HepG2 (cell line): ENCODE results near the gene RIPOR3. TPM values are rescaled to one million over a fixed set of nuclear protein-coding genes. Genes with fewer than 3 reads are reported as not detected.

Experiments used
- CBFB ChIP-seq: sonication (generic); formaldehyde crosslinking; IDR thresholded peaks from 2 replicates; pipeline ENCODE4 v1.4.0; 2020; ENCODE audit warnings: missing genetic modification reagents
- HHEX ChIP-seq: IDR thresholded peaks from 2 replicates; pipeline ENCODE4 v1.6.1; 2016; ENCODE audit warnings: control low read depth
- KMT2A ChIP-seq: sonication (generic); formaldehyde crosslinking; IDR thresholded peaks from 2 replicates; pipeline ENCODE4 v1.4.0; 2020; ENCODE audit warnings: missing genetic modification reagents
- MAFF ChIP-seq: IDR thresholded peaks from 2 replicates; pipeline ENCODE4 v1.6.1; 2011; ENCODE audit warnings: low read depth, low read length, improper control_type of control experiment
- MEF2D ChIP-seq: sonication (generic); formaldehyde crosslinking; IDR thresholded peaks from 2 replicates; pipeline ENCODE4 v1.5.1; 2020; ENCODE audit warnings: mild to moderate bottlenecking, missing genetic modification reagents
- MIER2 ChIP-seq: IDR thresholded peaks from 2 replicates; pipeline ENCODE4 v1.6.1; 2016; ENCODE audit warnings: missing biosample characterization, missing genetic modification reagents
- RAD21 ChIP-seq: fragments of 450-650 bp; formaldehyde crosslinking; IDR thresholded peaks from 2 replicates; pipeline ENCODE4 v1.5.0; 2020; ENCODE audit warnings: mild to moderate bottlenecking
- SAP130 ChIP-seq: IDR thresholded peaks from 2 replicates; pipeline ENCODE4 v1.6.1; 2016; ENCODE audit warnings: low read depth
- TCF12 ChIP-seq, 2 experiments: fragments of 450-650 bp in 1 of 2; sonication (generic) in 1 of 2; formaldehyde crosslinking in 1 of 2; IDR thresholded peaks; 2 replicates each; pipeline versions ENCODE4 v1.6.1 to v1.8.0; 2017 to 2022; ENCODE audit warnings: antibody characterized with exemption in 1 of 2, mild to moderate bottlenecking in 1 of 2, missing genetic modification reagents in 1 of 2, moderate library complexity in 1 of 2
- TEAD3 ChIP-seq: optimal IDR thresholded peaks from 2 replicates; pipeline ENCODE3; 2016; ENCODE audit warnings: borderline replicate concordance
- TGIF2 ChIP-seq: IDR thresholded peaks from 2 replicates; pipeline ENCODE4 v1.6.1; 2016; ENCODE audit warnings: control low read depth, missing compliant biosample characterization
- ZBTB8A ChIP-seq: sonication (generic); formaldehyde crosslinking; IDR thresholded peaks from 2 replicates; pipeline ENCODE4 v1.4.0; 2020; ENCODE audit warnings: mild to moderate bottlenecking, low read depth, missing genetic modification reagents, borderline replicate concordance
- ZNF143 ChIP-seq: sonication (generic); formaldehyde crosslinking; IDR thresholded peaks from 2 replicates; pipeline ENCODE4 v1.4.0; 2020; ENCODE audit warnings: missing genetic modification reagents
- ZNF331 ChIP-seq: sonication (generic); formaldehyde crosslinking; IDR thresholded peaks from 2 replicates; pipeline ENCODE4 v1.4.0; 2020; ENCODE audit warnings: missing genetic modification reagents
- ZNF607 ChIP-seq: sonication (generic); formaldehyde crosslinking; IDR thresholded peaks from 2 replicates; pipeline ENCODE4 v1.5.1; 2020; ENCODE audit warnings: missing genetic modification reagents, mild to moderate bottlenecking, borderline replicate concordance
- ZNF644 ChIP-seq: IDR thresholded peaks from 2 replicates; pipeline ENCODE4 v1.6.1; 2016; ENCODE audit warnings: low read depth
- ZNF780A ChIP-seq: sonication (generic); formaldehyde crosslinking; IDR thresholded peaks from 2 replicates; pipeline ENCODE4 v1.8.0; 2022; ENCODE audit warnings: mild to moderate bottlenecking, missing genetic modification reagents, moderate library complexity
- ZNF839 ChIP-seq: sonication (generic); formaldehyde crosslinking; IDR thresholded peaks from 2 replicates; pipeline ENCODE4 v1.4.0; 2020; ENCODE audit warnings: missing genetic modification reagents, mild to moderate bottlenecking, borderline replicate concordance
- polyA plus RNA-seq, 8 experiments: library from polyadenylated mRNA; depleted of rRNA in 3 of 8; stranded (reverse) in 7 of 8; unstranded in 1 of 8; fragments of >200 nt; fragmentation: Illumina TruSeq in 4 of 8; extraction: Trizol in 4 of 8; gene quantifications; 2 replicates each; pipeline versions ENCODE4 v1.2.1 to v1.2.3, GENCODE V29; 2011 to 2016; ENCODE audit warnings: low read depth in 4 of 8, missing spikeins in 1 of 8, mixed read lengths in 1 of 8; ENCODE audit not compliant: insufficient read depth in 1 of 8
- total RNA-seq, 5 experiments: library from RNA; depleted of rRNA; stranded (reverse); fragments of >200 nt; fragmentation: Illumina TruSeq; extraction: Trizol; gene quantifications; 2 replicates each; pipeline ENCODE4 v1.2.3, GENCODE V29; 2016; ENCODE audit warnings: low read depth in 1 of 5
- TF ChIP-seq, protein P1 (sequence below): sonication (generic); formaldehyde crosslinking; IDR thresholded peaks from 2 replicates; pipeline ENCODE4 v1.5.1; 2020; ENCODE audit warnings: missing genetic modification reagents, mild to moderate bottlenecking, borderline replicate concordance
- TF ChIP-seq, protein P2 (sequence below): sonication (generic); formaldehyde crosslinking; conservative IDR thresholded peaks from 2 replicates; pipeline ENCODE4 v1.4.0; 2020; ENCODE audit warnings: missing genetic modification reagents
- TF ChIP-seq, protein P3 (sequence below): sonication (generic); formaldehyde crosslinking; IDR thresholded peaks from 2 replicates; pipeline ENCODE4 v1.5.1; 2020; ENCODE audit warnings: missing genetic modification reagents, mild to moderate bottlenecking, borderline replicate concordance
- TF ChIP-seq, protein P4 (sequence below): sonication (generic); formaldehyde crosslinking; IDR thresholded peaks from 2 replicates; pipeline ENCODE4 v1.4.0; 2020; ENCODE audit warnings: mild to moderate bottlenecking, missing genetic modification reagents
- TF ChIP-seq, protein P5 (sequence below): sonication (generic); IDR thresholded peaks from 2 replicates; pipeline ENCODE4 v1.6.1; 2016; ENCODE audit warnings: low read depth, borderline replicate concordance

RIPOR3 gene
- total and polyA plus RNA-seq, 2 of the 13 experiments (the other 11 are each of a cell fraction or from before 2014, with no cell fraction given), result 0.18 TPM; not detected in 1

DNA sequence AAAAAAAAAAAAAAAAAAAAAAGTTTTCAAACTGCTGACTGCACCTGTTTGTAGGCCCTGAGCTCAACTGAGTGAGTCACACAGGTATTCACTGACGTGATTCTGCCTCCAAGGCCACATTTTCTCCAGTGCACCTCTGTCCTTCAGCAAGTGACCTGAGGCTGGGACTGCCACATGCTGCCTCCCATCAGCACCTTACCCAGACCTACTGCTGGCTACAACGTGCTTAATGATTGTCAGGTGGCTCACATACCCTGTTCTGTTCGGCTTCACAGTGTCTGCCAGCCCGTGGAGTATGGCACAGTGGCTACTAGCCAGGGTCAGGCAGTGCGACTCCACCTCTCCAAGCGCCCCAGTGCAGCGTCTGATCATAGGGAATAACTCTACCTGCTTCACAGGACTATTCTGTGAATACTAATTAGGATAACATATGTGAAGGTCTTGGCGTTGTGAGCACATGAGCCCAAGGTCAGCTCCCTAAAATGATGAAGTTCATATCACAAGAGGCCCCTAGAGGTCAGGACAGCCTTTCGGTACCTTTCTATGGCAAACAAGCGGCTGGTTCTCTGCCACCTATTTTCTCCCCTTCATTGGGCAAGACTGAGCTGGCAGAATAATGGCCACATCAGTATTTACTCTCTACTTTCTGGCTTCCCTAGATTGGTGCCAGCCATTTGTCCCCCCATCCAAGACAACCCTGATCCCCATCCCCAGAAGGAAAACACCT is 28.1 kb downstream of the RIPOR3 start (continued):
- TF ChIP-seq, protein P1, sequence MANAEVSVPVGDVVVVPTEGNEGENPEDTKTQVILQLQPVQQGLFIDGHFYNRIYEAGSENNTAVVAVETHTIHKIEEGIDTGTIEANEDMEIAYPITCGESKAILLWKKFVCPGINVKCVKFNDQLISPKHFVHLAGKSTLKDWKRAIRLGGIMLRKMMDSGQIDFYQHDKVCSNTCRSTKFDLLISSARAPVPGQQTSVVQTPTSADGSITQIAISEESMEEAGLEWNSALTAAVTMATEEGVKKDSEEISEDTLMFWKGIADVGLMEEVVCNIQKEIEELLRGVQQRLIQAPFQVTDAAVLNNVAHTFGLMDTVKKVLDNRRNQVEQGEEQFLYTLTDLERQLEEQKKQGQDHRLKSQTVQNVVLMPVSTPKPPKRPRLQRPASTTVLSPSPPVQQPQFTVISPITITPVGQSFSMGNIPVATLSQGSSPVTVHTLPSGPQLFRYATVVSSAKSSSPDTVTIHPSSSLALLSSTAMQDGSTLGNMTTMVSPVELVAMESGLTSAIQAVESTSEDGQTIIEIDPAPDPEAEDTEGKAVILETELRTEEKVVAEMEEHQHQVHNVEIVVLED, result no peak
- TF ChIP-seq ZNF331 (CRISPR knock-in tag) (no peak), ZNF780A (no peak), CBFB (CRISPR knock-in tag) (no peak), ZNF644 (CRISPR knock-in tag) (no peak), KMT2A (CRISPR knock-in tag) (0 out of 2 replicates have a peak, but pooled peaks have one; percentile 21), HHEX (CRISPR knock-in tag) (no peak), RAD21 (peak; percentile 87), MEF2D (CRISPR knock-in tag) (0 out of 2 replicates have a peak, but pooled peaks have one; percentile 49), TEAD3 (peak; percentile 60), ZNF607 (CRISPR knock-in tag) (peak; percentile 86), MAFF (no peak), ZNF143 (no peak), TCF12 (IDR thresholded peaks at IDR 0.05) (no peak), TCF12 (CRISPR knock-in tag; IDR thresholded peaks at IDR 0.05) (no peak), TGIF2 (CRISPR knock-in tag) (0 out of 2 replicates have a peak, but pooled peaks have one; percentile 36), SAP130 (CRISPR knock-in tag) (peak; percentile 50), ZNF839 (CRISPR knock-in tag) (peak; percentile 77; the same call in 1 of the 2 replicates), ZBTB8A (no peak), MIER2 (CRISPR knock-in tag) (no peak)
- TF ChIP-seq, protein P2, sequence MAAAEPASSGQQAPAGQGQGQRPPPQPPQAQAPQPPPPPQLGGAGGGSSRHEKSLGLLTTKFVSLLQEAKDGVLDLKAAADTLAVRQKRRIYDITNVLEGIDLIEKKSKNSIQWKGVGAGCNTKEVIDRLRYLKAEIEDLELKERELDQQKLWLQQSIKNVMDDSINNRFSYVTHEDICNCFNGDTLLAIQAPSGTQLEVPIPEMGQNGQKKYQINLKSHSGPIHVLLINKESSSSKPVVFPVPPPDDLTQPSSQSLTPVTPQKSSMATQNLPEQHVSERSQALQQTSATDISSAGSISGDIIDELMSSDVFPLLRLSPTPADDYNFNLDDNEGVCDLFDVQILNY (CRISPR knock-in tag), result no peak
- TF ChIP-seq, protein P3, sequence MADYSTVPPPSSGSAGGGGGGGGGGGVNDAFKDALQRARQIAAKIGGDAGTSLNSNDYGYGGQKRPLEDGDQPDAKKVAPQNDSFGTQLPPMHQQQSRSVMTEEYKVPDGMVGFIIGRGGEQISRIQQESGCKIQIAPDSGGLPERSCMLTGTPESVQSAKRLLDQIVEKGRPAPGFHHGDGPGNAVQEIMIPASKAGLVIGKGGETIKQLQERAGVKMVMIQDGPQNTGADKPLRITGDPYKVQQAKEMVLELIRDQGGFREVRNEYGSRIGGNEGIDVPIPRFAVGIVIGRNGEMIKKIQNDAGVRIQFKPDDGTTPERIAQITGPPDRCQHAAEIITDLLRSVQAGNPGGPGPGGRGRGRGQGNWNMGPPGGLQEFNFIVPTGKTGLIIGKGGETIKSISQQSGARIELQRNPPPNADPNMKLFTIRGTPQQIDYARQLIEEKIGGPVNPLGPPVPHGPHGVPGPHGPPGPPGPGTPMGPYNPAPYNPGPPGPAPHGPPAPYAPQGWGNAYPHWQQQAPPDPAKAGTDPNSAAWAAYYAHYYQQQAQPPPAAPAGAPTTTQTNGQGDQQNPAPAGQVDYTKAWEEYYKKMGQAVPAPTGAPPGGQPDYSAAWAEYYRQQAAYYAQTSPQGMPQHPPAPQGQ (CRISPR knock-in tag), result no peak
- TF ChIP-seq, protein P4, sequence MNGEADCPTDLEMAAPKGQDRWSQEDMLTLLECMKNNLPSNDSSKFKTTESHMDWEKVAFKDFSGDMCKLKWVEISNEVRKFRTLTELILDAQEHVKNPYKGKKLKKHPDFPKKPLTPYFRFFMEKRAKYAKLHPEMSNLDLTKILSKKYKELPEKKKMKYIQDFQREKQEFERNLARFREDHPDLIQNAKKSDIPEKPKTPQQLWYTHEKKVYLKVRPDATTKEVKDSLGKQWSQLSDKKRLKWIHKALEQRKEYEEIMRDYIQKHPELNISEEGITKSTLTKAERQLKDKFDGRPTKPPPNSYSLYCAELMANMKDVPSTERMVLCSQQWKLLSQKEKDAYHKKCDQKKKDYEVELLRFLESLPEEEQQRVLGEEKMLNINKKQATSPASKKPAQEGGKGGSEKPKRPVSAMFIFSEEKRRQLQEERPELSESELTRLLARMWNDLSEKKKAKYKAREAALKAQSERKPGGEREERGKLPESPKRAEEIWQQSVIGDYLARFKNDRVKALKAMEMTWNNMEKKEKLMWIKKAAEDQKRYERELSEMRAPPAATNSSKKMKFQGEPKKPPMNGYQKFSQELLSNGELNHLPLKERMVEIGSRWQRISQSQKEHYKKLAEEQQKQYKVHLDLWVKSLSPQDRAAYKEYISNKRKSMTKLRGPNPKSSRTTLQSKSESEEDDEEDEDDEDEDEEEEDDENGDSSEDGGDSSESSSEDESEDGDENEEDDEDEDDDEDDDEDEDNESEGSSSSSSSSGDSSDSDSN (CRISPR knock-in tag), result no peak
- TF ChIP-seq, protein P5, sequence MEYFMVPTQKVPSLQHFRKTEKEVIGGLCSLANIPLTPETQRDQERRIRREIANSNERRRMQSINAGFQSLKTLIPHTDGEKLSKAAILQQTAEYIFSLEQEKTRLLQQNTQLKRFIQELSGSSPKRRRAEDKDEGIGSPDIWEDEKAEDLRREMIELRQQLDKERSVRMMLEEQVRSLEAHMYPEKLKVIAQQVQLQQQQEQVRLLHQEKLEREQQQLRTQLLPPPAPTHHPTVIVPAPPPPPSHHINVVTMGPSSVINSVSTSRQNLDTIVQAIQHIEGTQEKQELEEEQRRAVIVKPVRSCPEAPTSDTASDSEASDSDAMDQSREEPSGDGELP, result no peak
